Endothelial cell of umbilical vein (primary cell): ENCODE measurements around the gene CENPF. TPM values are rescaled to one million over a fixed set of nuclear protein-coding genes. Genes with fewer than 3 reads are reported as not detected.

Source experiments
- BruUV-seq: library from RNA; stranded (reverse); fragments of 400-500 nt; replicated peaks from 2 replicates; lab custom pipeline; 2021; lab: Mats Ljungman, UMichigan
- CTCF ChIA-PET: fragments of 300-600, 350-600 bp; sonication (Branson Sonifier 250); formaldehyde crosslinking; loops from one replicate; lab custom pipeline; 2021; ENCODE audit warnings: antibody characterized with exemption, inconsistent platforms; lab: Charles Lee
- POLR2A ChIA-PET: fragments of 300-600, 350-600 bp; sonication (Branson Sonifier 250); formaldehyde crosslinking; loops from one replicate; lab custom pipeline; 2021; ENCODE audit warnings: antibody characterized with exemption, inconsistent platforms; lab: Charles Lee
- DNase-seq: peaks from one replicate; pipeline ENCODE4 v3.0.0-alpha.2; 2011; ENCODE audit warnings: low read depth, low spot score
- FAIRE-seq: peaks from 2 replicates; lab custom pipeline; 2011; peaks lifted over from hg19 to GRCh38; lab: Jason Lieb, UNC
- H2AFZ ChIP-seq: 2 replicates; pipeline ENCODE4 v1.6.0; 2012; ENCODE audit warnings: low read depth, low read length, control low read depth, inconsistent platforms
- H3K27ac ChIP-seq: 2 replicates; pipeline ENCODE4 v1.5.1; 2011; ENCODE audit warnings: low read depth, mild to moderate bottlenecking, control low read depth, low read length, moderate library complexity; ENCODE audit not compliant: insufficient read depth
- H3K27me3 ChIP-seq, 2 experiments: 2 replicates each; pipeline versions ENCODE4 v1.6.0 to v1.6.1; 2011; ENCODE audit warnings: low read length in 2 of 2, mixed read lengths in 1 of 2; ENCODE audit not compliant: control insufficient read depth in 2 of 2, insufficient read depth in 2 of 2
- H3K36me3 ChIP-seq, 2 experiments: 2 replicates in 1 of 2; 3 replicates in 1 of 2; pipeline ENCODE4 v1.5.1; 2011; ENCODE audit warnings: low read length in 2 of 2, mild to moderate bottlenecking in 1 of 2, moderate library complexity in 1 of 2; ENCODE audit not compliant: control insufficient read depth in 2 of 2, insufficient read depth in 2 of 2; ENCODE audit errors: extremely low read depth in 1 of 2
- H3K4me1 ChIP-seq: 3 replicates; pipeline ENCODE4 v1.5.1; 2011; ENCODE audit warnings: mild to moderate bottlenecking, low read length; ENCODE audit not compliant: control insufficient read depth, insufficient read depth; ENCODE audit errors: extremely low read depth
- H3K4me2 ChIP-seq: 2 replicates; pipeline ENCODE4 v1.6.1; 2011; ENCODE audit warnings: low read length, control low read depth, mixed read lengths; ENCODE audit not compliant: insufficient read depth
- H3K4me3 ChIP-seq, 3 experiments: fragments of 200-600 bp in 1 of 3; sonication (generic), shearing (Covaris generic) in 1 of 3; replicated peaks in 1 of 3; 2 replicates each; pipeline ENCODE4 v1.5.1; 2011 to 2016; ENCODE audit warnings: control low read depth in 3 of 3, low read length in 3 of 3, mild to moderate bottlenecking in 2 of 3, inconsistent platforms in 1 of 3, low read depth in 1 of 3, moderate library complexity in 1 of 3; ENCODE audit not compliant: insufficient read depth in 1 of 3
- H3K79me2 ChIP-seq: 2 replicates; pipeline ENCODE4 v1.6.0; 2012; ENCODE audit warnings: low read length, inconsistent platforms; ENCODE audit not compliant: control insufficient read depth, insufficient read depth
- H3K9ac ChIP-seq: replicated peaks from 2 replicates; pipeline ENCODE3; 2011; ENCODE audit warnings: low read length, control low read depth; ENCODE audit not compliant: insufficient read depth; ENCODE audit errors: extremely low read depth
- H3K9me1 ChIP-seq: replicated peaks from 3 replicates; pipeline ENCODE4 v1.6.0; 2011; ENCODE audit warnings: mild to moderate bottlenecking, low read length; ENCODE audit not compliant: control insufficient read depth, insufficient read depth; ENCODE audit errors: extremely low read depth
- H3K9me3 ChIP-seq: replicated peaks from 2 replicates; pipeline ENCODE4 v1.5.1; 2012; ENCODE audit warnings: low read length, inconsistent platforms; ENCODE audit not compliant: control insufficient read depth, insufficient read depth
- H4K20me1 ChIP-seq: replicated peaks from 2 replicates; pipeline ENCODE3; 2011; ENCODE audit warnings: mild to moderate bottlenecking, low read length; ENCODE audit not compliant: control insufficient read depth, insufficient read depth; ENCODE audit errors: extremely low read depth
- CTCF ChIP-seq, 2 donors: IDR thresholded peaks; 1 replicate in 1 of 2; 2 replicates in 1 of 2; pipeline ENCODE4 v1.5.1; 2011; ENCODE audit warnings: low read length in 2 of 2, mild to moderate bottlenecking in 2 of 2, moderate library complexity in 2 of 2, control low read depth in 1 of 2, inconsistent platforms in 1 of 2, low read depth in 1 of 2; ENCODE audit not compliant: insufficient read depth in 1 of 2; ENCODE audit errors: extremely low read depth in 1 of 2
- EZH2 ChIP-seq: IDR thresholded peaks from 2 replicates; pipeline ENCODE4 v1.6.1; 2012; ENCODE audit warnings: borderline replicate concordance, low read depth, mild to moderate bottlenecking, moderate library complexity, low read length, inconsistent platforms; ENCODE audit not compliant: severe bottlenecking
- FOS ChIP-seq: IDR thresholded peaks from 2 replicates; pipeline ENCODE4 v1.6.1; 2011; ENCODE audit warnings: mild to moderate bottlenecking, low read length, moderate library complexity, borderline replicate concordance; ENCODE audit not compliant: insufficient read depth
- GATA2 ChIP-seq: IDR thresholded peaks from 2 replicates; pipeline ENCODE4 v1.7.0; 2011; ENCODE audit warnings: low read depth, mild to moderate bottlenecking, moderate library complexity, mixed read lengths, low read length; ENCODE audit not compliant: insufficient read length, insufficient read depth
- JUN ChIP-seq: IDR thresholded peaks from 2 replicates; pipeline ENCODE4 v1.6.1; 2011; ENCODE audit warnings: borderline replicate concordance, low read depth; ENCODE audit not compliant: insufficient read length, insufficient read depth
- MAX ChIP-seq: IDR thresholded peaks from 2 replicates; pipeline ENCODE4 v1.6.1; 2011; ENCODE audit not compliant: insufficient read depth, insufficient read length
- MYC ChIP-seq: IDR thresholded peaks from one replicate; pipeline ENCODE4 v1.6.1; 2011; ENCODE audit warnings: mild to moderate bottlenecking, low read depth, low read length
- POLR2A ChIP-seq: IDR thresholded peaks from 2 replicates; pipeline ENCODE4 v1.6.1; 2012; ENCODE audit warnings: low read depth, mild to moderate bottlenecking, control low read depth, low read length
- POLR2AphosphoS5 ChIP-seq: IDR thresholded peaks from 2 replicates; pipeline ENCODE4 v1.6.1; 2012; ENCODE audit warnings: low read depth, mild to moderate bottlenecking, control low read depth, low read length, moderate library complexity; ENCODE audit not compliant: insufficient read depth
- dilution Hi-C: fragments of 300-500 bp; cut with MboI; formaldehyde crosslinking; loops from one replicate; pipeline ENCODE4 v1.15.0; 2019; ENCODE audit warnings: low sequenced_read_pairs; ENCODE audit not compliant: extremely low pct_ligation_motif_present
- intact Hi-C: fragments of 100-400 bp; cut with micrococcal nuclease; formaldehyde crosslinking; loops from one replicate; pipeline ENCODE4 v1.10.0; 2022
- polyA plus RNA-seq, 4 experiments: library from polyadenylated mRNA; depleted of rRNA in 3 of 4; stranded (reverse) in 3 of 4; unstranded in 1 of 4; fragments of >200 nt; gene quantifications; 2 replicates each; pipeline versions ENCODE4 v1.2.1 to v1.2.3, GENCODE V29; 2011 to 2012; ENCODE audit warnings: missing spikeins in 1 of 4
- total RNA-seq: library from RNA; stranded (reverse); gene quantifications from 2 replicates; pipeline ENCODE4 v1.2.3, GENCODE V29; 2021

Gene CENPF
- total and polyA plus RNA-seq, 2 donors (not counting 3 experiments of a cell fraction or from before 2014, with no cell fraction given) = 6.4 to 66.2 TPM

- TF ChIP-seq CTCF (IDR thresholded peaks at IDR 0.05; ENCODE audit: extremely low read depth in 1 of 2, insufficient read depth in 1 of 2, low read depth in 1 of 2, low read length in 2 of 2) (no peak), POLR2AphosphoS5 (no peak), EZH2 (no peak), FOS (no peak), GATA2 (no peak), MYC (no peak), JUN (no peak), MAX (no peak), POLR2A (no peak)
- H2AFZ ChIP-seq = no peak overlapping the region
- BruUV-seq = no TSS peak
- ChIA-PET CTCF (no interaction called here), POLR2A (no interaction called here)
- FAIRE-seq (no peak), DNase-seq (no peak)
- H3K4me1 ChIP-seq = no peaks in the 10 kb centered on the region
- H3K4me3 ChIP-seq = no peak overlapping the region
- dilution Hi-C loops = no loop called here
- no peaks in the 10 kb centered on the region for H3K27me3 ChIP-seq
- no peak overlapping the region for H3K9ac ChIP-seq
- H4K20me1 ChIP-seq = no peaks in the 10 kb centered on the region
- H3K9me1 ChIP-seq = no peaks in the 10 kb centered on the region
- H3K9me3 ChIP-seq = no peaks in the 10 kb centered on the region
- no peak overlapping the region for H3K4me2 ChIP-seq
- H3K36me3 ChIP-seq = no peaks in the 10 kb centered on the region
- intact Hi-C loops = no loop called here
- H3K79me2 ChIP-seq = no peaks in the 10 kb centered on the region
- H3K27ac ChIP-seq = no peak overlapping the region
Measured at GRCh38 chr1:214688891-214689290, 85.9 kb downstream of the CENPF start.
